HG03575 (cell line): ENCODE measurements around the gene CASP6.
A peak's percentile ranks its signal among the peaks of the same experiment; 100 is the strongest.
"Not testable (repeated sequence)": the region's sequence is repeated elsewhere in the genome, so short reads cannot be mapped to it uniquely, and the experiment has no call there.

Experiments
- ATAC-seq: cut with Tn5 transposase; IDR thresholded peaks from one replicate; pipeline ENCODE4 v1.9.1; 2021; ENCODE audit not compliant: unreplicated experiment, insufficient number of reproducible peaks, low FRiP score; ENCODE audit errors: extremely low read depth

Gene CASP6

DNA sequence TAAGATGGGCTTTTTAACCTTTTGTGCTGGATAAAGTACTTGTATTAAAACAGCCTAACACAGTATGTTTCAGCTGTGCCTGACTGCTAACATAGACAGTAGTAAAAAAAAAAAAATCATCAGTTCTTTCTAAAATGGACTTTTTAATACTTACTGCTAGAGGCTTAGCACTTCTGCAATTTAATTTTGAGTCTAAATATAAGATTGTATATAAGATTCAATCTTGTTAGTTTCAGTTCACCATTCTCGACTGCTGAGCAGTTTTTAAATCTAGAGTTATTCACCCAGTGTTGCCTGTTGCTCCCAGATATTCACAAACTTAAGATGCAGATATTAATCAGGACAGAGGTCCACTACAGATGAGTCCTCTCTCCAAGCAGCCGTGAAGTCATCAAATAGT, 19.9 kb upstream of the CASP6 start:
- no peak for ATAC-seq

DNA sequence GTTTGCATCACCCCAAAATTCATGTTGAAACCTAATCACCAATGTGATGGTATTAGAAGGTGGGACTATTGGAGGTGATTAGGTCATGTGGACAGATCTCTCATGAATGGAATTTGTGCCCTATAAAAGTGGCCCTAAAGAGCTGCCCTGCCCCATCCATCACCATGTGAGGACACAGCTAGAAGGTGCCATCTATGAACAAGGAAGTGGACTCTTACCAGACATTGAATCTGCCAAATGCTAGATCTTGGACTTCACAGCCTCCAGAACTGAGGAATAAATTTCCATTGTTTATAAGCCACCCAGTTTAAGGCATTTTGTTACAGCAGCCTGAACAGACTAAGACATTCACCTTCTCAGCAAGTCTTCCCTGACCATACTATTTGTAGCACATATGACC, 19.1 kb upstream of the CASP6 start:
- no peak for ATAC-seq

DNA sequence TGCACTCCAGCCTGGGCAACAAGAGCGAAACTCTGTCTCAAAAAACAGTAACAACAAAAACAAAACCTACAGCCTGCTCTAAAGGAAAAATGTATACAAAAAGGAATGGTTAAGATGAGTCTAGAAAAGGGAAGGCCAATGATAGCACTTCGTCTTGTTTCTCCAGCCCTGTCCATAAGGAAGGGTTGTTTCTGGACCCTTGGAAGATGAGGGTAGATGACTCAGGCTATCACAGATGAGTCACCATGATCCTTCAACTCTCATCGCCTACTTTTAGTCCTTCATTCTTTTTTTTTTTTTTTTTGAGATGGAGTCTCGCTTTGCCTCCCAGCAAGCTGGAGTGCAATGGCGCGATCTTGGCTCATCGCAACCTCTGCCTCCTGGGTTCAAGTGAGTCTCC, 17.8 kb upstream of the CASP6 start:
- ATAC-seq: no peak

DNA sequence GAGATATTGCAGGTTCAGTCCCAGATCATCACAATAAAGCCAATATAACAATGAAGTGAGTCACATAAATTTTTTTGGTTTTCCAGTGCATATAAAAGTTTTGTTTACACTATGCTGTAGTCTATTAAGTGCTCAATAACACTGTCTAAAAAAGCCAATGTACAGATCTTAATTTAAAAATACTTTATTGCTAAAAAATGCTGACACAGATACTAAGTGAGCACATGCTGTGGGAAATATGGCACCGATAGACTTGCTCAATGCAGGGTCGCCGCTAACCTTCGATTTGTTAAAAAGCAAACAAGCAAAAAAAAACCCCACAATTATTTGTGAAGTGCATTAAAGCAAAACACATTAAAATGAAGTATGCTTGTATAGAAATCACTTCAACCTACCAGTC, 16.4 kb upstream of the CASP6 start:
- no peak for ATAC-seq

DNA sequence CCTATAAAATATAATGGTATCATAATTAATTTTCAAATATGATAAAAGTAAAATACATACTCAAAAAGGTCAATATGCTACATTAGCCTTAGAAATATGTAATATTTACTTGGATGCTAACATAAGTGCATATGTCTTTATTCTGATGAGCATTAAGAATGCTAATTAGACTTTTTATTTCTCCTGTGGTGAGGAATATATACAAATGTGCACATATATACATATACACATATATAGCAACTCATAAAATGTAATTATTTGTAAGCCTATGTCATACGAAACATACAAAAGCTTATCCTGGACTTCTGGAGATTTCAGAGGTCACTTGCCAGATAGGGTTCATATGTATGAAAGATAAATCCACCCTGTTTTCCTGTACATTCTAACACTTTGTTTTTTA, 15.5 kb upstream of the CASP6 start:
- ATAC-seq: no peak

DNA sequence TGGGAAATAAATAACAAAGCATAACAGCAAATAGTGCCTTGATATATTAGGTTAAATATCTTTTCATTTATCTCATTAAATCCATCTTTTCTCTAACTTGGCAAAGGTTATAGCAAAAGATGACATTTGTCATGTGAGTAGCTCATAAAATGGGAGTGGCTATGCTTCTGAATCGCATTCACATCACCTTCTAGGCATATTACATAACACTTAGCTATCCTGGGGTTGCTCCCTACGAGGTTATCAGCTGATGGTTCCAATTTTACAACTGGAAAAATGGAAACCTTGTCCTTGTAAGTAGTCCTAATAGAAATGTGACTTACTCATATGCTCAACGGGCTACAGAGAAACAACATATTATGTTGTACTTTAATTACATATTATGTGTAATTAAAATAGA, 10.3 kb upstream of the CASP6 start:
- no peak for ATAC-seq

DNA sequence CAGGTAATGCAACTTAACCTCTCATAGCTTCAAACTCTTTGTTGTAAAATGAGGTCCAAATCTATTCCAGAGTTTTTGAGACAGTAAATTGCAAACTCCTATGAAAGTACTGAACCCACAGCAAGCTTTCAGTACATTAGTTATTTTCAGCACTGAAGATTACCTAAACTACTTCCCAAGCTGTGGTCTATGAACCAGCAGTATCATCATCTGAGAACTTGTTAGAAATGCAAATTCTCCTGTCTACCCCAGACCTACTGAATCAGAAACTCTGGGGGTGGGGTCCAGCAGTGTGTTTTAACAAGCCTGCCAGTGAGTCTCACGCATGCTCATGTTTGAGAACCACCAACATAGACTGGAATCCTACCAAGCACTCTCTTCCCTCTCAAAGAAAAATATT, 5.7 kb upstream of the CASP6 start:
- ATAC-seq: peak; percentile 94

DNA sequence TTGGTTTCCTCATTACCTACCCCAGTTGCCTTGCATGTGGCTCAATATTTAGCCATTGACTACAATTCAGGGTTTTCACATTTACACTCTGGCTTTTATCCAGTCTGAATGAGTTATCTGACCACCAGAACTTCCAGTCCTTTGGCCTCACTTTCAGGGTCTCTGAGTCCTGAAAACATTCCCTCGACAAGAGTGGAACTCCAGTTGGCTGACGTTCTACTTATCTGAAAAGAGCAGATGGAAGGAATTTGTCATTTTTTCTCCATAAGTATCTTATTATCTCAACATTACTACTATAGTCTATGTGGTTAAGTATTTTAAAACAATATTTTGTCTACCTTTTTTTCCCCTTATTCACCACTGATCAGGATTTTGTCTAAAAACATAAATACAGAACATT, 5.2 kb upstream of the CASP6 start:
- no peak for ATAC-seq

DNA sequence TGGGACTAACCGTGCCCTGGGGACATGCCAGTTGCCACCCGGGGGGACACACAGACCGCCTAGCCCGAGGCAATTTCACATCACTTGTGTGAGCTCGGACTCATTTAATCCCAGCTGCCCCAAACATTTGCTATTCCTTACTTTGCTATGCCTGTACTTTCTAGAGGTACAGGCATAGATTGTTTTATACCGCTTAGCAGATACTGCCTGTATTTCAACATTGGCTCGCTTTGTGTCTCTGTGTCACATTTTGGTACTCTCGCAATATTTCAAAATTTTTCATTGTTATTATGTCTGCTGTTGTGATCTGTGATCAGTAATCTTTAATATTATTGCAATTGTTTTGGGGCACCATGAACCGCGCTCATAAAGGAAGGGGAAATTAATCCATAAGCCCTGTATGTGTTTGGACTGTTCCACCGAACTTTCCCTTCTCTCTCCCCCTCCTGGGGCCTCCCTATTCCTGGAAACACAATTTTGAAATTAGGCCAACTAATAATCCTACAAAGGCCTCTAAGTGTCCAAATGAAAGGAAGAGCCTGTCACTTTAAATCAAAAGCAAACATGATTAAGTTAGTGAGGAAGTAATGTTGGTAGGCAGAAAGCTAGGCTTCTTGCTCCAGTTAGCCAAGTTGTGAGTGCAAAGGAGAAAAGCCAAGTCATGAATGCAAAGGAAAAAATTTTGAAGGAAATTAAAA, 568 bp upstream of the CASP6 start:
- no peak for ATAC-seq

DNA sequence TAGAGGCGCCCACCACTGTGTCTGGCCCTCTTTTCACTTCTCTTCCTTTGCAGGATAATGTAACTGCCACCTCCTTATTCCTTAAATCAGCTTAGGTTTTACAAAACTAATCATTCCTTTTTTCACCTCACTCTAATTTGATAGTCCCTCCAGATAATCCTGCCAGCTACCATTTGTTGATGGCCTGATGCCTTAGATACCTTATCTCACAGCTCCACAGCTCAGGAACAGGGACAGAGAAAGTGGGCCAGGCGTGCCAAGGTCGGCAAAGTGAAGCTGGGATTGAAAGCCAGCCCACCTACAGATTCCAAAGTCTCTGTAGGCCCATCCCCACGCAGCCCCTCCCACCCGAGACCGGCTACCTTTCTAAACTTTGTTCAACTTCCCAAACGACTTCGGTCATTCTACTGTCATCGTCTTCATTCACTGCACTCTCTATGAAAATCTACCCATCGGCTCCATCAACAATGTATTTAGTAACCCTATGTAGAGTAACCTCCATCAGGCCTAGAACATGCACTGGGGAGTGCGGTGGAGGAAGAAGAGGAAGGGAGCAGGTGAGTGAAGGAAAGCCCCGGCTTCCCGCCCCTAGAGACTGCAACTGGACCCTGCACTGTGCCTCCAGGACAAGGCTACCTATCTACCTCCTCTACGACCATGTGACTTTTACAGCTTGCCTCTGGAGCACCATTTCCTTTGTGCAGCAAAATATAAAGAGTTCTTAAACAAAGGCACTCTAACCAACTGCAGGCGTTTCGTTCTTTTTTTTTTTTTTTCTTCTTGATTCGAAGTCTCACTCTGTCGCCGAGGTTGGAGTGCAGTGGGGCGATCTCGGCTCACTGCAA, 1.5 kb downstream of the CASP6 start:
- ATAC-seq: no peak

DNA sequence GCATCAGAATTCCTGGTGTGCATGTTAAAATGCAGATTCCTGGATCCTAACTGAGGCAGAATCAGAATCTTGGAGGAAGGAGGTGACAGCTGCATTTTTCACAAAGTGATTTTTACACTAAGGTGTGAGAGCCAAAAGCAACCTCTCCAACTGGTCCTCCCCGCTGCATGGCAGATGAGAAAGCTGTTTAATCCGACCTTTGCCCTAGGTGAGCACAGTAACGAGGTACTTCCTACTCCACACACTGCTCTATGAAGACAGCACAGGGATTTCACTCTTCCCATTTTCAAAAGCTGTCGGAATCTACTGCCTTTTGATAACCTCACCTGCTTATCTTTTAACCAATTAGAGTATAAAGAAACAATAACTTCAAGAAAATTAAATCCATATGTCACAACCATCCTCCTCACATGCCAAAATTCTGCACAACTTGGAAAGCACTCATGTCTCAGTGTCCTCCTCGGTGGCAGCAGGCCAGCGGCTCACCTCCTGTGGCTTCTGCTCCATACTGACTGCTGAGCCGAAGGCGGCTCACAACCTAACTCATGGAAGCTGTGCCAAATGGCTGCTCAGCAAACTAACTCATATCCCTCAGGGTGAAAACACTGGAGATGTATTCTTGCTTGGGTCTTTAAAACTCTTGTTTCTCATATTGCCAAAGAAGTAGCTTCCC, 3.6 kb downstream of the CASP6 start:
- ATAC-seq: no peak

DNA sequence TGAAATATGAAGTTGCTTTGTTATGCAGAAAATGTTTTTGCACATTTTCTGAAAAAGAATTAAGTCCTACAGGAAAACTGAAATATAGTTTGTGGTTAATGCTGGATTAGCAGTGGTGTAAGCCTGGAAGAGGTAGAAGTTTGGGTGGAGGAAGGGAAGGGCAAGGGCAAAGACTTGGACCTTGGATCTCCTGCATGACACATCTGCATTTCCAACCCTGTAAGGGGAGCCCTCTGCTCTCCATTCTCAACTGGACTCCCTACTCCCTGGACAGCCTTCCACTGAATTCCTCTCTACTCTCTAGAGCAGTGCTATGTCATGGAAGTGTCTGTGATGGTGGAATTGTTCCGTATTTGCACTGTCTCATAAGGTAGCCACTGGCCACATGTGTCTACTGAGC, 4.6 kb downstream of the CASP6 start:
- ATAC-seq: no peak

DNA sequence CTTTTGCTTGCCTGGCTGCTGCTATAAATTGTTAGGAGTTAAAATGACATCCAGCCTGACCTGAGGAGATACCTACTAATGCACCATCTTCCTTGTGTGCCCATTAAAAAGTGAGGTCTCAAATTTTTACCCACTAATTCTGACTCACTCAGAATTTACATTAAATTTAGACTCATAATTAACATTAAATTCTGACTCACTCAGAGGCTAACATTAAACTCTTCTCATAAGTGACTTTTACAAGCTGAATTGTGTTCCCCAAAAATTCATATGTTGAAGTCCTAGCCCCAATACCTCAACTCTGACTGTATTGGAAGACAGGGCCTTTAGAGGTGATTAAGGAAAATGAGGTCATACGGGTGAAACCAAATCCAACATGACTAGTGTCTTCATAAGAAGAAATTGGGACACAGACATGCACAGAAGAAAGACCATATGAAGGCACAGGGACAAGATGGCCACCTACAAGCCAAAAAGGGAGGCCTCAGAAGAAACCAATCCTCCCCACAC, 11.8 kb downstream of the CASP6 start:
- no peak for ATAC-seq

DNA sequence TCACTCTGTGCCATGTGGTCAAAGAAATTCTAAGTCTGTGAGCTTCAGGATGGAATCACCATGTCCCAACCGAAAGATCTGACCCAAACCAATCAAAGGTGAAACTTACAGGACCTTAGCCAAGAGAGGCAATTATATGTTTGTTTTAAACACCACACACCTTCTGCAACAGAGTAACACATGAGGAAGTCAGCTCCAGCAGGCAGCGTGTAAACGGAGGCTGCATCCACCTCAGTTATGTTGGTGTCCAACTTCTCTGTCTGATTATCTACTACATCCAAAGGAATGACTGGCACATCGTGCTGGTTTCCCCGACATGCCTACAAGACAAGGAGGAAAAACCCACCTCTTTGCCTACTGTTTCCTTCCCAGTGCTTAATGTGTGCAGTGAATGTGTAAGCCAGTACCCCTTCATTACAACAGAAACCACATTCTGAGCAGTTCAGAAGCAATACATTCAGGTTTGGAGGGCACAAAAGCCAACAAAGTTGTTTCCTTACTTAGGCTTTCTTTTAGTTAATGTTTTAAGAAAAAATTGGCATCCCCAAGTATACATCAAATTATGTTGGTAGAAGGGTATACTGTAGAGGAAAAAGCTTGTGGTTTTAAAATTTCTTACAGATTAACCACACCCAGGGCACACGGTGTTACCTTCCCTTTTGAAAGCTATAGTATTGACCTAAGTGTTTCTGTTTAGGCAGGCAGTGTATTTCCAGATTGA, 12.4 kb downstream of the CASP6 start:
- ATAC-seq: peak; percentile 77

DNA sequence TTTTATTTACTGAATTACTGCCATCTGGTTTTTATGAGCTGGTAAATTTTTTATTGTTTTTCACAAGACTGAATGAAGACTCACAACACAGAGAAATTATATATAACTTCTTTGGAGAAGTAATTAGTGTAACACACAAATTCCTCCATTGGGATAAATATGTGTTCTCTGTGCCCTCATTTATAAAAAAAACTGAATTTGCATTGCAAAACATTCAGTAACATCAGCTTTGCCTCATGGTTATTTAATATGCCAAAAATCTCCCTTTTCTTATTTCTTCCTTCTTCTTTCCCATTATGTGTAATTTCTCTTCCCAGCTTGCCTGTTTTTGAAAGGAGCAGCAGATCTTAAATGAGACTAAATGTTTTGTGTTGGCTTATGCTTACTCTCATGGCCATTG, 18.5 kb downstream of the CASP6 start:
- no peak for ATAC-seq

DNA sequence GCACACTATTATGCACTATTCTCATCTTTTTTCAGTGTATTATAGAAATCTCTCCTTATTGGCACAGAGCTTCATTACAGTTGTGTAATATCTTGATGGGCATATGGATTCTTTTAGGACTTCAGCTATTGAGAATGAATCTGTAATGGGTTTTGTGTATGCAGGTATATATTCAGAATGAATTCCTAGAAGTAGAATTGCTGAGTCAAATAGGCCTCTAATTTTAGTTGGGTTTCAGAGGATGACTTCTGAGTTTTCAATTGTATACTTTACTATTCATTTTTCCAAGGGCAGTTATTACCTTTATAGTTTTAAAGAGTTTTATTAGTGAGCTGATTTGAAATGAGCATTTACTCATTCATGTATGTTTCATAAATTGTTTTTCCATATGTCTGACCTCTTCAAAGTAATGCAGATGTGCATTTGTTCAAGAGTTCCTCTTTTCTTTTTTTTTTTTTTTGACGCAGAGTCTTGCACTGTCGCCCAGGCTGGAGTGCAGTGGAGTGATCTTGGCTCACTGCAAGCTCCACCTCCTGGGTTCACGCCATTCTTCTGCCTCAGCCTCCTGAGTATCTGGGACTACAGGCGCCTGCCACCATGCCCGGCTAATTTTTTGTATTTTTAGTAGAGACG, 19.5 kb downstream of the CASP6 start:
- ATAC-seq: no peak

DNA sequence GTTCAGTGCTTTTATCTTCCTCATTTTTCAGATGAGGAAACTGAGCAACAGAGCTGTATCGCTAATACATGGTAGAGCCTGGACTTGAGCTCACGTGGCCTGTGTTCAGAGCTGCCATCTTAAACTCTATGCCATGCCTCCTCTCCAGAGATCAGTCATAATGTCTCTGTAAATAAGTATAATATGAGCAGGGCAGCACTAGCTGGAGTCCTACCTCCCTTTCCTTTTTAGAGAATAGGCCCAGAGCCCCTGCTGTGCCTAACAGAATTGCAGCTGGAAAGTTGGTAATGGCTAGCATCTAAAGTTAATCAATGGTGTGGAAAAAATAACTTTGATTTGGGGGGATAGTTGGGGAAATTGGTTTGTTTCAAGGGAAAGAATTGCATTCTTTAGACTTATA, 20.4 kb downstream of the CASP6 start:
- ATAC-seq: no peak

DNA sequence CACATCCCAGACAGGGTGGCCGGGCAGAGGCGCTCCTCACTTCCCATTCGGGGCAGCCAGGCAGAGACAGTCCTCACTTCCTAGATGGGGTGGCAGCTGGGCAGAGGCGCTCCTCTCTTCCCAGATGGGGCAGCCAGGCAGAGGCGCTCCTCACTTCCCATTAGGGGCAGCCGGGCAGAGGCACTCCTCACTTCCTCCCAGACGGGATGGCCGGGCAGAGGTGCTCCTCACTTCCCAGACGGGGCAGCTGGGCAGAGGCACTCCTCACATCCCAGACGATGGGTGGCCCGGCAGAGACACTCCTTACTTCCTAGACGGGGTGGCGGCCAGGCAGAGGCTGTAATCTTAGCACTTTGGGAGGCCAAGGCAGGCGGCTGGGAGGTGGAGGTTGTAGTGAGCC, 24.3 kb downstream of the CASP6 start:
- not testable (repeated sequence) for ATAC-seq

DNA sequence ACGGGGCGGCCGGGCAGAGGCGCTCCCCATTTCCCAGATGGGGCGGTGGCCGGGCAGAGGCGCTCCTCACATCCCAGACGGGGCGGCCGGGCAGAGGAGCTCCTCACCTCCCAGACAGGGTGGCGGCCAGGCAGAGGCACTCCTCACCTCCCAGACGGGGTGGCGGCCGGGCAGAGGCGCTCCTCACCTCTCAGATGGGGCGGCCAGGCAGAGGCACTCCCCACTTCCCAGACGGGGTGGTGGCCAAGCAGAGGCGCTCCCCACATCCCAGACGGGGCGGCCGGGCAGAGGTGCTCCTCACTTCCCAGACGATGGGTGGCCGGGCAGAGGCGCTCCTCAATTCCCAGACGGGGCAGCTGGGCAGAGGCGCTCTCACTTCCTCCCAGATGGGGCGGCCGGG, 24.8 kb downstream of the CASP6 start:
- ATAC-seq: not testable (repeated sequence)
